ENCODE measurements around the gene PCDHGB2. TPM values are rescaled to one million over a fixed set of nuclear protein-coding genes. Genes with fewer than 3 reads are reported as not detected.
A peak's percentile ranks its signal among the peaks of the same experiment; 100 is the strongest.
"Not testable (repeated sequence)": the region's sequence is repeated elsewhere in the genome, so short reads cannot be mapped to it uniquely, and the experiment has no call there.

Gene PCDHGB2
- polyA plus RNA-seq, 1 donor (not counting 4 experiments of a cell fraction or from before 2014, with no cell fraction given) = 0.12 TPM

DNA sequence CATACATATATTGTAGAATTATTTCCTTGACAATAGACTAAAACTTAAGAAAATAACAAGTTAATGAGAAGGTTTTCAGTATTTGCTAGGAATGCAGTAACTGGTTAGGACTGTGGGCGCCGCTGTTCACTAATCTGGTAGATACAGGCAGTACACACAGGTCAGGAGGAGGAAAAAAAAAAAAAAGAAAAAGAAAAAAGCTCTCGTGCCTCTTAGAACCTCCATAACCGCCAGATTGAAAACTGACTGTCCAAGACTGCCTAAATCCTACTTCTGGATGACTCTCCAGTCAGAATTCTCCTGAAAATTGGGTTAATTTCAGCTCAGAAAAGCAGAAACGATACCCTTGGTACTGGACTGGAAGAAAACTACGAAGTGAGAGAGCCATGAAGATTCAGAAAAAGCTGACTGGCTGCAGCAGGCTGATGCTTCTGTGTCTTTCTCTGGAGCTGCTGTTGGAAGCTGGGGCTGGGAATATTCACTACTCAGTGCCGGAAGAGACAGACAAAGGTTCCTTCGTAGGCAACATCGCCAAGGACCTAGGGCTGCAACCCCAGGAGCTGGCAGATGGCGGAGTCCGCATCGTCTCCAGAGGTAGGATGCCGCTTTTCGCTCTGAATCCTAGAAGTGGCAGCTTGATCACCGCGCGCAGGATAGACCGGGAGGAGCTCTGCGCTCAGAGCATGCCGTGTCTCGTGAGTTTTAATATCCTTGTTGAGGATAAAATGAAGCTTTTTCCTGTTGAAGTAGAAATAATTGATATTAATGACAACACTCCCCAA, 29.3 kb upstream of the PCDHGB2 start, which contains the start of gene PCDHGA1:
PCDHGA1 (plus strand) TSS at position 216 of the 782 bp plus-strand sequence.
- FAIRE-seq = no peak
- peak within 1 kb of the TSS; percentile 55 for H3K4me2 ChIP-seq (ENCODE audit: control insufficient read depth, extremely low read depth, insufficient read depth, low read depth, low read length)
- TF ChIP-seq EZH2 (IDR thresholded peaks at IDR 0.05; ENCODE audit: low read length) = no peak
- TF ChIP-seq, protein P1, sequence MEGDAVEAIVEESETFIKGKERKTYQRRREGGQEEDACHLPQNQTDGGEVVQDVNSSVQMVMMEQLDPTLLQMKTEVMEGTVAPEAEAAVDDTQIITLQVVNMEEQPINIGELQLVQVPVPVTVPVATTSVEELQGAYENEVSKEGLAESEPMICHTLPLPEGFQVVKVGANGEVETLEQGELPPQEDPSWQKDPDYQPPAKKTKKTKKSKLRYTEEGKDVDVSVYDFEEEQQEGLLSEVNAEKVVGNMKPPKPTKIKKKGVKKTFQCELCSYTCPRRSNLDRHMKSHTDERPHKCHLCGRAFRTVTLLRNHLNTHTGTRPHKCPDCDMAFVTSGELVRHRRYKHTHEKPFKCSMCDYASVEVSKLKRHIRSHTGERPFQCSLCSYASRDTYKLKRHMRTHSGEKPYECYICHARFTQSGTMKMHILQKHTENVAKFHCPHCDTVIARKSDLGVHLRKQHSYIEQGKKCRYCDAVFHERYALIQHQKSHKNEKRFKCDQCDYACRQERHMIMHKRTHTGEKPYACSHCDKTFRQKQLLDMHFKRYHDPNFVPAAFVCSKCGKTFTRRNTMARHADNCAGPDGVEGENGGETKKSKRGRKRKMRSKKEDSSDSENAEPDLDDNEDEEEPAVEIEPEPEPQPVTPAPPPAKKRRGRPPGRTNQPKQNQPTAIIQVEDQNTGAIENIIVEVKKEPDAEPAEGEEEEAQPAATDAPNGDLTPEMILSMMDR (optimal IDR thresholded peaks at IDR 0.05 in 1 of 3, IDR thresholded peaks at IDR 0.05 in 1 of 3, conservative IDR thresholded peaks at IDR 0.05 in 1 of 3; ENCODE audit: extremely low read depth in 1 of 3, insufficient read depth in 2 of 3, low read length in 3 of 3) = peak; percentile 21 to 47 (median 28)

DNA sequence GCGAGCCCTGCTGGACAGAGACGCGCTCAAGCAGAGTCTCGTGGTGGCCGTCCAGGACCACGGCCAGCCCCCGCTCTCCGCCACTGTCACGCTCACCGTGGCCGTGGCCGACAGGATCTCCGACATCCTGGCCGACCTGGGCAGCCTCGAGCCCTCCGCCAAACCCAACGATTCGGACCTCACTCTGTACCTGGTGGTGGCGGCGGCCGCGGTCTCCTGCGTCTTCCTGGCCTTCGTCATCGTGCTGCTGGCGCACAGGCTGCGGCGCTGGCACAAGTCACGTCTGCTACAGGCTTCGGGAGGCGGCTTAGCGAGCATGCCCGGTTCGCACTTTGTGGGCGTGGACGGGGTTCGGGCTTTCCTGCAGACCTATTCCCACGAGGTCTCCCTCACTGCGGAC, 27.2 kb upstream of the PCDHGB2 start:
- FAIRE-seq; dilution Hi-C loops (cut with MboI; ENCODE audit: extremely low pct_ligation_motif_present, low sequenced_read_pairs); H2AFZ ChIP-seq (ENCODE audit: control insufficient read depth, low read length); H4K20me1 ChIP-seq (ENCODE audit: control insufficient read depth, extremely low read depth, insufficient read depth, low read length); H3K9ac ChIP-seq (ENCODE audit: control insufficient read depth, extremely low read depth, insufficient read depth, low read length); H3K27ac ChIP-seq (ENCODE audit: control insufficient read depth, insufficient read depth, low read length); H3K27me3 ChIP-seq (ENCODE audit: control insufficient read depth, extremely low read depth, insufficient read depth, low read length); H3K4me1 ChIP-seq (ENCODE audit: control insufficient read depth, extremely low read depth, insufficient read depth, low read length); H3K36me3 ChIP-seq (ENCODE audit: control insufficient read depth in 2 of 2, extremely low read depth in 1 of 2, insufficient read depth in 2 of 2, low read length in 2 of 2); H3K9me3 ChIP-seq (ENCODE audit: control insufficient read depth, low read depth, low read length); DNase-seq (ENCODE audit: low read depth, low spot score); H3K9me1 ChIP-seq (ENCODE audit: control insufficient read depth, extremely low read depth, insufficient read depth, low read length); H3K79me2 ChIP-seq (ENCODE audit: control insufficient read depth, insufficient read depth, low read length); H3K4me3 ChIP-seq (ENCODE audit: control insufficient read depth in 2 of 3, extremely low read depth in 1 of 3, insufficient read depth in 2 of 3, low read depth in 1 of 3, low read length in 3 of 3); H3K4me2 ChIP-seq (ENCODE audit: control insufficient read depth, extremely low read depth, insufficient read depth, low read depth, low read length): not testable (repeated sequence)

More for the DNA sequence above, 29.3 kb upstream of the PCDHGB2 start, which contains the start of gene PCDHGA1:
- dilution Hi-C loops (cut with MboI; ENCODE audit: extremely low pct_ligation_motif_present, low sequenced_read_pairs) = no loop called here
- Histone ChIP-seq H3K27me3 (ENCODE audit: control insufficient read depth, extremely low read depth, insufficient read depth, low read length) (peaks cover 4% of the 10 kb centered on the region), H3K27ac (ENCODE audit: control insufficient read depth, insufficient read depth, low read length) (no peak within 1 kb of the TSS), H3K9me3 (ENCODE audit: control insufficient read depth, low read depth, low read length) (no peaks in the 10 kb centered on the region), H4K20me1 (ENCODE audit: control insufficient read depth, extremely low read depth, insufficient read depth, low read length) (no peaks in the 10 kb centered on the region), H3K36me3 (ENCODE audit: control insufficient read depth in 2 of 2, extremely low read depth in 1 of 2, insufficient read depth in 2 of 2, low read length in 2 of 2) (no peaks in the 10 kb centered on the region), H2AFZ (ENCODE audit: control insufficient read depth, low read length) (peak within 1 kb of the TSS; percentile 47), H3K4me1 (ENCODE audit: control insufficient read depth, extremely low read depth, insufficient read depth, low read length) (no peaks in the 10 kb centered on the region), H3K9ac (ENCODE audit: control insufficient read depth, extremely low read depth, insufficient read depth, low read length) (no peak within 1 kb of the TSS), H3K9me1 (ENCODE audit: control insufficient read depth, extremely low read depth, insufficient read depth, low read length) (no peaks in the 10 kb centered on the region), H3K4me3 (ENCODE audit: control insufficient read depth in 2 of 3, extremely low read depth in 1 of 3, insufficient read depth in 2 of 3, low read depth in 1 of 3, low read length in 3 of 3) (peak within 1 kb of the TSS; percentile 12 to 31 (median 18)), H3K79me2 (ENCODE audit: control insufficient read depth, insufficient read depth, low read length) (no peaks in the 10 kb centered on the region)
- no peak for DNase-seq (ENCODE audit: low read depth, low spot score)
